Astrocyte of the cerebellum (primary cell): Measurements from ENCODE around the gene PRKG1.

ENCODE experiments used
- DNase-seq: peaks from one replicate; pipeline ENCODE4 v3.0.0-alpha.2; 2011; ENCODE audit warnings: low read depth
- H3K4me3 ChIP-seq: 2 replicates; pipeline ENCODE4 v1.5.1; 2011; ENCODE audit warnings: mild to moderate bottlenecking, low read depth, low read length, moderate library complexity
- in situ Hi-C: cut with HindIII; loops from 2 replicates; pipeline ENCODE4 v1.10.0; 2017; ENCODE audit warnings: low sequenced_read_pairs
- TF ChIP-seq, protein P1 (sequence below): IDR thresholded peaks from 2 replicates; pipeline ENCODE4 v1.5.1; 2012; ENCODE audit warnings: low read length, low read depth, moderate library complexity, mild to moderate bottlenecking; ENCODE audit errors: missing control alignments

PRKG1 gene

DNA sequence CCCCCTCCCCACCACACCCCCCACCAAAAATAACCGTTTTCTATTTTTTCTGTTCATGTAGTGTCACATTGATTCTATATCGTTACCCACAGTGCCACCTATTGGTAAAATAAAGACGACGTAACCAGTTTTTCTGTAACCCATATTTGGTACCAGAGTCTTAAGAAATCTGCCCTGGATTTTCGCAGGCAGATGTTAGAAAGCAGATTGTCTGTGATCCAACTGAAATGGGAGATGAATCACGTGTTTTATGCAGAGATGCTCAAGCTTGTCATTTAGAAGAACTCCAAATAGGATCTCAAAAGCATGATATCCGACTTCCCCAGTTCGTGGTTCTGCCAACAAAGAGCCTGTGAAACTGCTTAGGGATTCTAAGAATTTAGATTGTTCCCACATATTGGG lies 886.2 kb downstream of the PRKG1 start:
- DNase-seq = peak; percentile 27
- TF ChIP-seq, protein P1, sequence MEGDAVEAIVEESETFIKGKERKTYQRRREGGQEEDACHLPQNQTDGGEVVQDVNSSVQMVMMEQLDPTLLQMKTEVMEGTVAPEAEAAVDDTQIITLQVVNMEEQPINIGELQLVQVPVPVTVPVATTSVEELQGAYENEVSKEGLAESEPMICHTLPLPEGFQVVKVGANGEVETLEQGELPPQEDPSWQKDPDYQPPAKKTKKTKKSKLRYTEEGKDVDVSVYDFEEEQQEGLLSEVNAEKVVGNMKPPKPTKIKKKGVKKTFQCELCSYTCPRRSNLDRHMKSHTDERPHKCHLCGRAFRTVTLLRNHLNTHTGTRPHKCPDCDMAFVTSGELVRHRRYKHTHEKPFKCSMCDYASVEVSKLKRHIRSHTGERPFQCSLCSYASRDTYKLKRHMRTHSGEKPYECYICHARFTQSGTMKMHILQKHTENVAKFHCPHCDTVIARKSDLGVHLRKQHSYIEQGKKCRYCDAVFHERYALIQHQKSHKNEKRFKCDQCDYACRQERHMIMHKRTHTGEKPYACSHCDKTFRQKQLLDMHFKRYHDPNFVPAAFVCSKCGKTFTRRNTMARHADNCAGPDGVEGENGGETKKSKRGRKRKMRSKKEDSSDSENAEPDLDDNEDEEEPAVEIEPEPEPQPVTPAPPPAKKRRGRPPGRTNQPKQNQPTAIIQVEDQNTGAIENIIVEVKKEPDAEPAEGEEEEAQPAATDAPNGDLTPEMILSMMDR = peak; percentile 40
- in situ Hi-C loops = loop anchor here (25.0 kb wide), 1 partner anchor 898 kb away; the partner anchor contains the start of gene PRKG1
- H3K4me3 ChIP-seq = no peak overlapping the region

DNA sequence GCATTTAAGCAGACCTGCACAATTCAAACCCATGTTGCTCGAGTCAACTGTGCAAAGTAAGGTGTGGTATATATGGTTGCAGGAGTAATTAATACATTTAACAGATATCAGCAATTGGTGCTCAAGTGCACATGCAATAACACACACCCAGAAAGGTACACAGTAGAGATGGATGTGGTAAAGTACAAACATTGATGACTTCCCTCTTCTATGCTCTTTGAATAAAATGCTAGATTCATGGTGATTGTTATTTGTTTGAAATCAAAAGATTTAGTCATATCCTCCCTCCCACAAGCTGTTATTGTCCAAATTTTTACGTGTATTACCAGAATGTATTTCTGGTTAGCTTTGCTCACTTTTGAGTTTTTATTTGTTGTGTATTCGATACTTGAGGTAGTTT lies 887.1 kb downstream of the PRKG1 start:
- TF ChIP-seq, protein P1 = no peak
- DNase-seq = no peak
- in situ Hi-C loops = loop anchor here (25.0 kb wide), 1 partner anchor 899 kb away; the partner anchor contains the start of gene PRKG1
- H3K4me3 ChIP-seq = no peak overlapping the region

DNA sequence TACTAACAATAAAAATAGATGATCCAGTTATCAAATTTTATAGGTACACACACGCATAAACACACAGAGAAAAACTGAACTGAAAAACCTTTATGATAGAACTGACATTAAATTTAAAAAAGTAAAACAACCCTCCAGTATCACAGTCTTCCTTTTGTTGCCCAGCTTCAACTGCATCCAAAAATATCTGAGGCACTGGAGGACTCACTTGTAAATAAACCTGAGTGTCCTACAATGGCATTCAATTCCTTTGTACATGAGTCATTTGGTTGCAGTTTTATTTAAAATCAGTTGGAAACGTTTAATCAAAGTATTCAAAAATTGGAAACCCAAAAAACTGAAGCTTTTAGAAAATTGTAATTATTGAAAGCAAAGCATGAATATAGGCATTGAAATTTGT lies 890.3 kb downstream of the PRKG1 start:
- H3K4me3 ChIP-seq = no peak overlapping the region
- in situ Hi-C loops = loop anchor here (25.0 kb wide), 1 partner anchor 902 kb away; the partner anchor contains the start of gene PRKG1
- TF ChIP-seq, protein P1 = no peak
- DNase-seq = no peak

- TF ChIP-seq, protein P1 = no peak
- DNase-seq = no peak
- no peak overlapping the region for H3K4me3 ChIP-seq
- in situ Hi-C loops = loop anchor here (25.0 kb wide), 1 partner anchor 903 kb away; the partner anchor contains the start of gene PRKG1
These were observed 891.2 kb downstream of the PRKG1 start for GRCh38 chr10:51965451-51965850.

- H3K4me3 ChIP-seq = no peak overlapping the region
- in situ Hi-C loops = loop anchor here (25.0 kb wide), 1 partner anchor 911 kb away; the partner anchor contains the start of gene PRKG1
- TF ChIP-seq, protein P1 = no peak
- no peak for DNase-seq
These were observed 898.6 kb downstream of the PRKG1 start for GRCh38 chr10:51972733-51973346.

GRCh38 chr10:51980752-51981151 lies 906.5 kb downstream of the PRKG1 start:
- no peak for DNase-seq
- H3K4me3 ChIP-seq = no peak overlapping the region
- in situ Hi-C loops = no loop called here
- TF ChIP-seq, protein P1 = no peak
